K562 (cell line): ENCODE measurements around the gene OR10D3. TPM values are rescaled to one million over a fixed set of nuclear protein-coding genes. Genes with fewer than 3 reads are reported as not detected.

Experiments
- CBX8 ChIP-seq: fragments of 200-600 bp; sonication (generic); IDR thresholded peaks from 2 replicates; pipeline ENCODE4 v1.6.1; 2012; ENCODE audit warnings: borderline replicate concordance, mixed run types, low read depth, mild to moderate bottlenecking, moderate library complexity, mixed read lengths, low read length, control low read depth, inconsistent platforms; ENCODE audit not compliant: poor library complexity, severe bottlenecking; ENCODE audit errors: extremely low read depth
- CHD1 ChIP-seq: fragments of 200-600 bp; sonication (generic); IDR thresholded peaks from one replicate; pipeline ENCODE4 v1.6.1; 2012; ENCODE audit warnings: mild to moderate bottlenecking, moderate library complexity, low read length, inconsistent platforms
- ETV6 ChIP-seq, 3 experiments: fragments of 150-350 bp in 1 of 3; sonication (generic) in 1 of 3; formaldehyde crosslinking in 1 of 3; IDR thresholded peaks; 2 replicates each; pipeline versions ENCODE4 v1.6.1 to v1.8.0; 2014 to 2022; ENCODE audit warnings: borderline replicate concordance in 2 of 3, low read depth in 2 of 3, antibody characterized with exemption in 1 of 3, low read length in 1 of 3, mild to moderate bottlenecking in 1 of 3, missing genetic modification reagents in 1 of 3
- FIP1L1 ChIP-seq: fragments of 200-400 bp; formaldehyde crosslinking; IDR thresholded peaks from 2 replicates; pipeline ENCODE4 v1.6.1; 2018; ENCODE audit warnings: mild to moderate bottlenecking, low read depth, low read length; ENCODE audit not compliant: poor library complexity, severe bottlenecking
- FOXK1 ChIP-seq: sonication (generic); formaldehyde crosslinking; IDR thresholded peaks from 2 replicates; pipeline ENCODE4 v1.8.0; 2022; ENCODE audit warnings: missing genetic modification reagents, mild to moderate bottlenecking, borderline replicate concordance
- FOXK2 ChIP-seq, 2 experiments: fragments of 450-650 bp; IDR thresholded peaks in 1 of 2; conservative IDR thresholded peaks in 1 of 2; 2 replicates each; pipeline ENCODE4 v1.6.1; 2016; ENCODE audit warnings: low read depth in 2 of 2, mild to moderate bottlenecking in 1 of 2
- HMG20A ChIP-seq: fragments of 450-650 bp; formaldehyde crosslinking; conservative IDR thresholded peaks from 2 replicates; pipeline ENCODE4 v1.4.0; 2020; ENCODE audit warnings: mild to moderate bottlenecking, mixed read lengths
- KAT7 ChIP-seq: sonication (generic); formaldehyde crosslinking; IDR thresholded peaks from 2 replicates; pipeline ENCODE4 v1.8.0; 2022; ENCODE audit warnings: missing genetic modification reagents, mild to moderate bottlenecking, borderline replicate concordance
- KLF16 ChIP-seq: IDR thresholded peaks from 2 replicates; pipeline ENCODE4 v1.6.1; 2016; ENCODE audit warnings: antibody characterized with exemption
- MBD2 ChIP-seq: sonication (generic); IDR thresholded peaks from 2 replicates; pipeline ENCODE4 v1.6.1; 2016; ENCODE audit warnings: low read depth, borderline replicate concordance
- MCM7 ChIP-seq, 2 experiments: fragments of 450-650 bp; IDR thresholded peaks; 2 replicates each; pipeline ENCODE4 v1.6.1; 2016 to 2018
- MXI1 ChIP-seq: IDR thresholded peaks from 2 replicates; pipeline ENCODE4 v1.6.1; 2011; ENCODE audit warnings: low read depth, mild to moderate bottlenecking, improper control_type of control experiment, low read length
- NFXL1 ChIP-seq: fragments of 450-650 bp; formaldehyde crosslinking; IDR thresholded peaks from 2 replicates; pipeline ENCODE4 v1.4.0; 2021; ENCODE audit warnings: mild to moderate bottlenecking
- RHOXF2B ChIP-seq: fragments of 250-450 bp; sonication (Bioruptor Pico); conservative IDR thresholded peaks from 2 replicates; pipeline ENCODE4 v1.5.1; 2021
- RNF2 ChIP-seq: sonication (generic); IDR thresholded peaks from 2 replicates; pipeline ENCODE4 v1.6.1; 2016
- SMAD4 ChIP-seq: fragments of 250-450 bp; sonication (Bioruptor Pico); conservative IDR thresholded peaks from 2 replicates; pipeline ENCODE4 v1.8.0; 2021; ENCODE audit warnings: inconsistent platforms, mild to moderate bottlenecking, moderate library complexity
- SMARCC2 ChIP-seq: fragments of 450-650 bp; IDR thresholded peaks from 2 replicates; pipeline ENCODE4 v1.6.1; 2017; ENCODE audit warnings: antibody characterized with exemption, moderate library complexity, mild to moderate bottlenecking, low read depth
- U2AF2 ChIP-seq: fragments of 200-400 bp; formaldehyde crosslinking; optimal IDR thresholded peaks from 2 replicates; pipeline ENCODE3; 2017; ENCODE audit warnings: low read depth, mild to moderate bottlenecking, low read length
- ZNF146 ChIP-seq: IDR thresholded peaks from one replicate; pipeline ENCODE4 v1.6.1; 2018; ENCODE audit warnings: missing compliant biosample characterization; ENCODE audit not compliant: unreplicated experiment
- ZNF239 ChIP-seq: fragments of 250-450 bp; sonication (Bioruptor Pico); IDR thresholded peaks from 2 replicates; pipeline ENCODE4 v1.4.0; 2020; ENCODE audit warnings: mild to moderate bottlenecking
- ZNF830 ChIP-seq: fragments of 250-450 bp; sonication (Bioruptor Pico); IDR thresholded peaks from 2 replicates; pipeline ENCODE4 v1.5.0; 2021; ENCODE audit warnings: mild to moderate bottlenecking
- polyA plus RNA-seq, 8 experiments: library from polyadenylated mRNA; depleted of rRNA in 4 of 8; stranded (reverse) in 5 of 8; unstranded in 3 of 8; fragments of >200 nt; fragmentation: Nextera tagmentation in 2 of 8; fragmentation: Illumina TruSeq in 1 of 8; extraction: Ambion mirVana in 2 of 8; extraction: Trizol in 1 of 8; gene quantifications; 2 replicates each; pipeline versions ENCODE4 v1.2.1 to v1.2.3, GENCODE V29; 2011 to 2014; ENCODE audit warnings: inconsistent platforms in 1 of 8, missing spikeins in 1 of 8
- total RNA-seq, 7 experiments: library from RNA; depleted of rRNA in 6 of 7; stranded (reverse); fragments of >200 nt in 6 of 7; fragmentation: Illumina TruSeq in 2 of 7; extraction: Trizol in 2 of 7; gene quantifications; 2 replicates each; pipeline versions ENCODE4 v1.2.1 to v1.2.3, GENCODE V29; 2011 to 2021; ENCODE audit warnings: low replicate concordance in 1 of 7
- TF ChIP-seq, protein P1 (sequence below), 2 experiments: fragments of 250-450 bp in 1 of 2; fragments of 450-650 bp in 1 of 2; sonication (Bioruptor Pico) in 1 of 2; IDR thresholded peaks; 2 replicates each; pipeline versions ENCODE4 v1.6.1 to v1.8.0; 2016 to 2021; ENCODE audit warnings: mild to moderate bottlenecking in 2 of 2, moderate library complexity in 2 of 2, missing compliant biosample characterization in 1 of 2, missing genetic modification characterization in 1 of 2
- TF ChIP-seq, protein P2 (sequence below), 2 experiments: fragments of 450-650 bp; conservative IDR thresholded peaks; 2 replicates each; pipeline ENCODE4 v1.6.1; 2017; ENCODE audit warnings: mild to moderate bottlenecking in 2 of 2, moderate library complexity in 2 of 2
- TF ChIP-seq, protein P3 (sequence below): fragments of 250-450 bp; sonication (Bioruptor Pico); IDR thresholded peaks from 2 replicates; pipeline ENCODE4 v1.5.0; 2020; ENCODE audit warnings: mild to moderate bottlenecking

Gene OR10D3
- total and polyA plus RNA-seq, 9 of the 15 experiments (the other 6 are each of a cell fraction or from before 2014, with no cell fraction given): 0.07 to 2.9 (median 0.80) TPM; not detected in 1

DNA sequence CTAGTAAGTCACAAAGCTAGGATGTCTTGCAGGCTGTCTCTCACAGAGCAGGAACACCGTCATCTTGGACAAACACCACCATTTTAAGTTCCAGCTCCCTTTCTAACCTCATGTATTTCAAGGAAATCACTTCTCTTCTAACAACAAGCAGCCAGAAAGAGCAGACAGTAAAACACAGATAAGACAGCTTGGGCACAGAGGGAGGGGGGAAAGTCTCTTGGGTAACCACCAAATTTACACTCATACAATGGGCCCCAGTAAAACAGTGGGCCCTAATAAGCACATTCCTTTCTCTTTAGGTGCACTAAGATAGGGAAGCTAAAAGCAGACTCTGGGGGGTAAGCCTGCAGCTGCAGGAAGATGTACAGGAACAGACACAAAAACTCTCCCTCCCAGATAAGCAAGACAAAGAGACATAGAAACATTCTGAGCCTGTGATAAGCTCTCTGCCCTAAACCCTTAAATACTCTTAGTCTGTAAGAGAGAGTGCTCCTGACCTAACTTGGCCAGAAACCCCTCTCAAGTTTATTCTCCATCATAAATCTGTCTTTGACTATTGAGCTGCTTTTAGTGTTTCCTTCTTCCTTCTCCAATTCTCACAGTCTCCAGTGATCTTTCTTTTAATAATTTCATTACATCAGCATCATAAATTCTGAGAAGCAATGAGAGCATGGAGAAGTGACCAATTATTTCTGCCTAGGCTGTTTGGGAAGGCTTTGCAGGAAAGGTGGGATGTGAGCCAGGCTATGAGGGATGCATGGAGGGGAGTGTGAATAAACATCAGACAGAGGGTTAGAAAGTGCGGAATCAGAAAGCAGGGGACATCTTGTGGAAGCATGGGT, 7.4 kb downstream of the OR10D3 start (continued):
- TF ChIP-seq HMG20A (no peak), ZNF146 (CRISPR knock-in tag) (no peak), FOXK1 (CRISPR knock-in tag) (no peak), RHOXF2B (no peak), NFXL1 (no peak), ETV6 (IDR thresholded peaks at IDR 0.05; ENCODE audit: borderline replicate concordance in 1 of 2, low read depth in 2 of 2, low read length in 1 of 2) (no peak), ETV6 (CRISPR knock-in tag; IDR thresholded peaks at IDR 0.05; ENCODE audit: borderline replicate concordance) (no peak), RNF2 (no peak), MXI1 (no peak), MCM7 (IDR thresholded peaks at IDR 0.05) (no peak), FOXK2 (conservative IDR thresholded peaks at IDR 0.05 in 1 of 2, IDR thresholded peaks at IDR 0.05 in 1 of 2; ENCODE audit: low read depth in 2 of 2) (peak; percentile 61 to 62; a peak in 3 of 4 replicates), U2AF2 (no peak), MBD2 (no peak), CHD1 (no peak), ZNF830 (CRISPR knock-in tag) (no peak), SMARCC2 (no peak), ZNF239 (CRISPR knock-in tag) (no peak), SMAD4 (CRISPR knock-in tag) (peak; percentile 73), KAT7 (no peak), FIP1L1 (no peak), CBX8 (no peak), KLF16 (peak; percentile 58)
- TF ChIP-seq, protein P1, sequence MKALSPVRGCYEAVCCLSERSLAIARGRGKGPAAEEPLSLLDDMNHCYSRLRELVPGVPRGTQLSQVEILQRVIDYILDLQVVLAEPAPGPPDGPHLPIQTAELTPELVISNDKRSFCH (CRISPR knock-in tag; IDR thresholded peaks at IDR 0.05): no peak
- TF ChIP-seq, protein P1 (tag; IDR thresholded peaks at IDR 0.05): no peak
- TF ChIP-seq, protein P2, sequence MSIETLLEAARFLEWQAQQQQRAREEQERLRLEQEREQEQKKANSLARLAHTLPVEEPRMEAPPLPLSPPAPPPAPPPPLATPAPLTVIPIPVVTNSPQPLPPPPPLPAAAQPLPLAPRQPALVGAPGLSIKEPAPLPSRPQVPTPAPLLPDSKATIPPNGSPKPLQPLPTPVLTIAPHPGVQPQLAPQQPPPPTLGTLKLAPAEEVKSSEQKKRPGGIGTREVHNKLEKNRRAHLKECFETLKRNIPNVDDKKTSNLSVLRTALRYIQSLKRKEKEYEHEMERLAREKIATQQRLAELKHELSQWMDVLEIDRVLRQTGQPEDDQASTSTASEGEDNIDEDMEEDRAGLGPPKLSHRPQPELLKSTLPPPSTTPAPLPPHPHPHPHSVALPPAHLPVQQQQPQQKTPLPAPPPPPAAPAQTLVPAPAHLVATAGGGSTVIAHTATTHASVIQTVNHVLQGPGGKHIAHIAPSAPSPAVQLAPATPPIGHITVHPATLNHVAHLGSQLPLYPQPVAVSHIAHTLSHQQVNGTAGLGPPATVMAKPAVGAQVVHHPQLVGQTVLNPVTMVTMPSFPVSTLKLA (conservative IDR thresholded peaks at IDR 0.05): 0 out of 4 replicates have a peak, but pooled peaks have one; percentile 11 to 24
- TF ChIP-seq, protein P3, sequence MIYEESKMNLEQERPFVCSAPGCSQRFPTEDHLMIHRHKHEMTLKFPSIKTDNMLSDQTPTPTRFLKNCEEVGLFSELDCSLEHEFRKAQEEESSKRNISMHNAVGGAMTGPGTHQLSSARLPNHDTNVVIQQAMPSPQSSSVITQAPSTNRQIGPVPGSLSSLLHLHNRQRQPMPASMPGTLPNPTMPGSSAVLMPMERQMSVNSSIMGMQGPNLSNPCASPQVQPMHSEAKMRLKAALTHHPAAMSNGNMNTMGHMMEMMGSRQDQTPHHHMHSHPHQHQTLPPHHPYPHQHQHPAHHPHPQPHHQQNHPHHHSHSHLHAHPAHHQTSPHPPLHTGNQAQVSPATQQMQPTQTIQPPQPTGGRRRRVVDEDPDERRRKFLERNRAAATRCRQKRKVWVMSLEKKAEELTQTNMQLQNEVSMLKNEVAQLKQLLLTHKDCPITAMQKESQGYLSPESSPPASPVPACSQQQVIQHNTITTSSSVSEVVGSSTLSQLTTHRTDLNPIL (CRISPR knock-in tag): no peak
